HCEC 1CT (cell line): ENCODE measurements around the gene SFMBT2.
A peak's percentile ranks its signal among the peaks of the same experiment; 100 is the strongest.

Experiments used
- DNase-seq: peaks from one replicate; pipeline ENCODE4 v3.0.0-alpha.2; 2017

Gene SFMBT2

GRCh38 chr10:7362471-7362870 is 48.4 kb downstream of the SFMBT2 start:
- DNase-seq: peak; percentile 38

- no peak for DNase-seq
Measured at GRCh38 chr10:7361316-7361715, 49.5 kb downstream of the SFMBT2 start.

GRCh38 chr10:7359954-7360353 is 50.9 kb downstream of the SFMBT2 start:
- no peak for DNase-seq

GRCh38 chr10:7359356-7359755 is 51.5 kb downstream of the SFMBT2 start:
- no peak for DNase-seq

GRCh38 chr10:7357193-7357592 is 53.6 kb downstream of the SFMBT2 start:
- no peak for DNase-seq

- DNase-seq: peak; percentile 84
Measured at GRCh38 chr10:7354330-7355047, 56.3 kb downstream of the SFMBT2 start.

- no peak for DNase-seq
Measured at GRCh38 chr10:7351894-7352293, 58.9 kb downstream of the SFMBT2 start.

GRCh38 chr10:7350541-7351195 is 60.2 kb downstream of the SFMBT2 start:
- no peak for DNase-seq

- no peak for DNase-seq
Measured at GRCh38 chr10:7345717-7346116, 65.1 kb downstream of the SFMBT2 start.

- DNase-seq: no peak
Measured at GRCh38 chr10:7343040-7343439, 67.8 kb downstream of the SFMBT2 start.

GRCh38 chr10:7340179-7340874 is 70.5 kb downstream of the SFMBT2 start:
- DNase-seq: peak; percentile 9

- DNase-seq: no peak
Measured at GRCh38 chr10:7339510-7339909, 71.3 kb downstream of the SFMBT2 start.

GRCh38 chr10:7338469-7338868 is 72.4 kb downstream of the SFMBT2 start:
- no peak for DNase-seq

- no peak for DNase-seq
Measured at GRCh38 chr10:7337431-7338171, 73.2 kb downstream of the SFMBT2 start.

- no peak for DNase-seq
Measured at GRCh38 chr10:7335977-7336376, 74.9 kb downstream of the SFMBT2 start.

- DNase-seq: no peak
Measured at GRCh38 chr10:7334642-7334964, 76.2 kb downstream of the SFMBT2 start.

GRCh38 chr10:7333961-7334641 is 76.7 kb downstream of the SFMBT2 start:
- no peak for DNase-seq

- DNase-seq: no peak
Measured at GRCh38 chr10:7329219-7329618, 81.6 kb downstream of the SFMBT2 start.

GRCh38 chr10:7327885-7328284 is 82.9 kb downstream of the SFMBT2 start:
- no peak for DNase-seq

GRCh38 chr10:7322623-7323022 is 88.2 kb downstream of the SFMBT2 start:
- DNase-seq: no peak

- no peak for DNase-seq
Measured at GRCh38 chr10:7320072-7320471, 90.8 kb downstream of the SFMBT2 start.

GRCh38 chr10:7319632-7320031 is 91.2 kb downstream of the SFMBT2 start:
- DNase-seq: no peak

GRCh38 chr10:7318836-7319235 is 92.0 kb downstream of the SFMBT2 start:
- DNase-seq: no peak
